Measurements from ENCODE around the gene NT5M. TPM values are rescaled to one million over a fixed set of nuclear protein-coding genes. Genes with fewer than 3 reads are reported as not detected.

The NT5M gene
- total RNA-seq, 1 donor from 2014 or later = 2.3 TPM

DNA sequence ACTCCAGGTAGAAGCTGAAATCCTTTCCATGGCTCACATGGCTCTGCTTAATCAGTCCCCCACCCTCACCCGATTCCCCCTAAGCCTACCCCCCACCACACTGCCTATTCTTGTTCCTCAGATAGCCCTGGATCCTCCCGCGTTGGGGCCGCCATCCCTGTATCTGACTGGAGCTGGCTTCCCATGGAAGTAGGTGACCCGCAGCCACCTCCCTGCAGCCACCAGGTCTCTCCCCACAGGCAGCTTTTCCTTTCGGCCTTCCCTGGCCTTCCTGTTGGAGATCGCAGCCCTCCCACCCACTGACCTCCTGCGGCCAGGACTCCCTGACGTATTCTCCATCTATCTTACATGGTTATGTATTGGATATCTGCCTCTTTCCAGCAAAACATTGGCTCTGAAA is 91.3 kb downstream of the NT5M start:
- no peak for DNase-seq (ENCODE audit: low spot score)

DNA sequence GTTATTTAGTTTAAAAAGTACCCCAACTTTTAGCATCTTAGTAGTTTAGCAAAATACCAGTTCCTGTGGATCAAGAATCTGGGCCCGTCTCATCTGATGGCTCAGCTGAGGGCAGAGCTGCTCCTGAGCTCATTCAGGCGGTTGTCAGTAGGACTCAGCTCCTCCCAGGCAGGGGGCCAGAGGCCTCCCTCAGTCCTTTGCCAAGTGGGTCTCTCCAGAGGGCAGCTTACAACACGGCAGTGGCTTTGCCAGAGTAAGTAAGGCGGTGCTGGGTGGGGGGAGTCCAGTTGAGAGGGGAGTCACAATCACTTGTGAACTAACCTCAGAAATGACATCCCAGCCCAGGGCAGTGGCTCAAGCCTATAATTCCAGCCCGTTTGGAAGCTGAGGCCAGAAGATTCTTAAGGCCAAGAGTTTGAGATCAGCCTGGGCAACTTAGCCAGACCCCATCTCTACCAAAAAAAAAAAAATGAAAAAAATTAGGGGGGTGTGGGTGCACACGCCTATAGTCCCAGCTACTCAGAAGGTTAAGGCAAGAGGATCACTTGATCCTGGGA is 92.2 kb downstream of the NT5M start:
- no peak for DNase-seq (ENCODE audit: low spot score)

DNA sequence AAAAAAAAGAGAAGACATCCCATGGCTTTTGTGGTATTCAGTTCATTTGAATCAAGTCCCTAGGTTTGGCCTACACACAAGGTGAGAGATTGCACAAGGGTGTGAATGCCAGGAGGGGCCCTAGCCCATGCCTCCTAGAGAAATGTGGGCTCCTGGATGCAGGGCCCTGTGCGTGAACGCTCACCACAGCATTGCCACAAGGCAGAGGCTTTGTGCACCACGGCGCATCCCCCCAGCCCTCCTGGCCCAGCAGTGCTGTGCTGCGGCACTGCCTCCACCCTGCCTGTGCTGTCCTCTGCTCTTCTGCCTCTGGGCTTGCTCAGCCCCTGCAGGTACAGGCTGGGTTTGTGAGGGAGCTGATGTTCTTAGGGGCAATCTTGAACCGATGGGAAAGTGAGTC is 92.7 kb downstream of the NT5M start:
- no peak for DNase-seq (ENCODE audit: low spot score)

Other genes starting within 250 kb of the NT5M start
- 4.9 TPM for gene PLD6, start 97.0 kb upstream of the NT5M start, total RNA-seq
- gene FLCN, start 66.2 kb upstream of the NT5M start, total RNA-seq = 59.8 TPM
- gene COPS3, start 22.1 kb upstream of the NT5M start, total RNA-seq = 54.0 TPM
- gene MED9, start 173.6 kb downstream of the NT5M start, total RNA-seq = 19.1 TPM
- 5.8 TPM for gene RASD1, start 193.0 kb downstream of the NT5M start, total RNA-seq

Data from ureter (tissue), 1 donor.